GM23338 (cell line): ENCODE data around the gene RPS6KA5.

ENCODE experiments used
- CREB1 ChIP-seq: fragments of 250-450 bp; sonication (Bioruptor Pico); IDR thresholded peaks from 2 replicates; pipeline ENCODE4 v1.5.0; 2020; ENCODE audit warnings: low read depth, mild to moderate bottlenecking, moderate library complexity
- ETS1 ChIP-seq: IDR thresholded peaks from 2 replicates; pipeline ENCODE4 v1.6.1; 2016; ENCODE audit warnings: antibody characterized with exemption
- EZH2 ChIP-seq: fragments of 200-600 bp; sonication (generic); IDR thresholded peaks from one replicate; pipeline ENCODE4 v1.8.0; 2017; ENCODE audit warnings: antibody characterized with exemption, mild to moderate bottlenecking, low read depth; ENCODE audit not compliant: unreplicated experiment
- EZH2phosphoT487 ChIP-seq: fragments of 200-600 bp; sonication (generic); IDR thresholded peaks from one replicate; pipeline ENCODE4 v1.8.1; 2018; ENCODE audit warnings: antibody characterized with exemption; ENCODE audit not compliant: unreplicated experiment
- JUNB ChIP-seq: IDR thresholded peaks from one replicate; pipeline ENCODE4 v1.6.1; 2016; ENCODE audit warnings: antibody characterized with exemption; ENCODE audit not compliant: unreplicated experiment
- NANOG ChIP-seq: IDR thresholded peaks from 2 replicates; pipeline ENCODE4 v1.6.1; 2016; ENCODE audit warnings: antibody characterized with exemption, borderline replicate concordance
- POLR2AphosphoS5 ChIP-seq: IDR thresholded peaks from 2 replicates; pipeline ENCODE4 v1.6.1; 2016; ENCODE audit warnings: antibody characterized with exemption, low read depth
- STAT1 ChIP-seq: IDR thresholded peaks from one replicate; pipeline ENCODE4 v1.6.1; 2016; ENCODE audit warnings: antibody characterized with exemption; ENCODE audit not compliant: unreplicated experiment
- ZNF331 ChIP-seq: fragments of 250-450 bp; sonication (Bioruptor Pico); IDR thresholded peaks from 2 replicates; pipeline ENCODE4 v1.5.0; 2020; ENCODE audit warnings: low read depth, mild to moderate bottlenecking, moderate library complexity
- TF ChIP-seq, protein P1 (sequence below), 2 experiments: fragments of 200-600 bp in 1 of 2; sonication (generic) in 1 of 2; conservative IDR thresholded peaks; 2 replicates each; pipeline versions ENCODE4 v1.5.1 to v1.6.1; 2016 to 2017; ENCODE audit warnings: antibody characterized with exemption in 2 of 2, low read depth in 2 of 2, mild to moderate bottlenecking in 2 of 2, moderate library complexity in 1 of 2
- TF ChIP-seq, protein P2 (sequence below): IDR thresholded peaks from one replicate; pipeline ENCODE4 v1.6.1; 2018; ENCODE audit warnings: antibody characterized with exemption; ENCODE audit not compliant: unreplicated experiment
- TF ChIP-seq, protein P3 (sequence below): fragments of 250-450 bp; sonication (Bioruptor Pico); IDR thresholded peaks from 2 replicates; pipeline ENCODE4 v1.5.0; 2020; ENCODE audit warnings: mild to moderate bottlenecking, moderate library complexity

DNA sequence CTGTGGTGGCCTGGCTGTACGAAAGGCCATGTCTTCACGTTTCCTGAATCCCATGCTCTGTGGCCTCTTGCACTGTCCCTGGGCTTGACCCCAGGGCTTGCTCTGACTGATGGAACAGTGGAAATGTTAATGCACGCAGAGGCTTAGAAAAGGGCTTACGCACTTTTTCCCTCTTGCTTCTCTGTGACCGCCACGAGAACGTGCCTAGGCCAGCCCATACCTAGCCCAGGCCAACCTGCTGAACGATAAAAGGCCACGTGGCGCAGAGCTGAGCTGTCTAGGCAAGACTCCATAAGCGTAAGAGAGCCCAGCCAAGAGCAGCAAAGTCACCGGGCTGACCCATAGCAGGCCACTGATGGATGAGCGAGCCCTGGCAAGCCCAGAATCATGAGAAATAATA lies 262.5 kb downstream of the RPS6KA5 start:
- no peak for TF ChIP-seq POLR2AphosphoS5
- TF ChIP-seq, protein P1, sequence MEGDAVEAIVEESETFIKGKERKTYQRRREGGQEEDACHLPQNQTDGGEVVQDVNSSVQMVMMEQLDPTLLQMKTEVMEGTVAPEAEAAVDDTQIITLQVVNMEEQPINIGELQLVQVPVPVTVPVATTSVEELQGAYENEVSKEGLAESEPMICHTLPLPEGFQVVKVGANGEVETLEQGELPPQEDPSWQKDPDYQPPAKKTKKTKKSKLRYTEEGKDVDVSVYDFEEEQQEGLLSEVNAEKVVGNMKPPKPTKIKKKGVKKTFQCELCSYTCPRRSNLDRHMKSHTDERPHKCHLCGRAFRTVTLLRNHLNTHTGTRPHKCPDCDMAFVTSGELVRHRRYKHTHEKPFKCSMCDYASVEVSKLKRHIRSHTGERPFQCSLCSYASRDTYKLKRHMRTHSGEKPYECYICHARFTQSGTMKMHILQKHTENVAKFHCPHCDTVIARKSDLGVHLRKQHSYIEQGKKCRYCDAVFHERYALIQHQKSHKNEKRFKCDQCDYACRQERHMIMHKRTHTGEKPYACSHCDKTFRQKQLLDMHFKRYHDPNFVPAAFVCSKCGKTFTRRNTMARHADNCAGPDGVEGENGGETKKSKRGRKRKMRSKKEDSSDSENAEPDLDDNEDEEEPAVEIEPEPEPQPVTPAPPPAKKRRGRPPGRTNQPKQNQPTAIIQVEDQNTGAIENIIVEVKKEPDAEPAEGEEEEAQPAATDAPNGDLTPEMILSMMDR (conservative IDR thresholded peaks at IDR 0.05; ENCODE audit: low read depth in 2 of 2): no peak
- TF ChIP-seq EZH2: no peak
- no peak for TF ChIP-seq CREB1 (CRISPR knock-in tag)
- TF ChIP-seq JUNB: no peak
- TF ChIP-seq, protein P2, sequence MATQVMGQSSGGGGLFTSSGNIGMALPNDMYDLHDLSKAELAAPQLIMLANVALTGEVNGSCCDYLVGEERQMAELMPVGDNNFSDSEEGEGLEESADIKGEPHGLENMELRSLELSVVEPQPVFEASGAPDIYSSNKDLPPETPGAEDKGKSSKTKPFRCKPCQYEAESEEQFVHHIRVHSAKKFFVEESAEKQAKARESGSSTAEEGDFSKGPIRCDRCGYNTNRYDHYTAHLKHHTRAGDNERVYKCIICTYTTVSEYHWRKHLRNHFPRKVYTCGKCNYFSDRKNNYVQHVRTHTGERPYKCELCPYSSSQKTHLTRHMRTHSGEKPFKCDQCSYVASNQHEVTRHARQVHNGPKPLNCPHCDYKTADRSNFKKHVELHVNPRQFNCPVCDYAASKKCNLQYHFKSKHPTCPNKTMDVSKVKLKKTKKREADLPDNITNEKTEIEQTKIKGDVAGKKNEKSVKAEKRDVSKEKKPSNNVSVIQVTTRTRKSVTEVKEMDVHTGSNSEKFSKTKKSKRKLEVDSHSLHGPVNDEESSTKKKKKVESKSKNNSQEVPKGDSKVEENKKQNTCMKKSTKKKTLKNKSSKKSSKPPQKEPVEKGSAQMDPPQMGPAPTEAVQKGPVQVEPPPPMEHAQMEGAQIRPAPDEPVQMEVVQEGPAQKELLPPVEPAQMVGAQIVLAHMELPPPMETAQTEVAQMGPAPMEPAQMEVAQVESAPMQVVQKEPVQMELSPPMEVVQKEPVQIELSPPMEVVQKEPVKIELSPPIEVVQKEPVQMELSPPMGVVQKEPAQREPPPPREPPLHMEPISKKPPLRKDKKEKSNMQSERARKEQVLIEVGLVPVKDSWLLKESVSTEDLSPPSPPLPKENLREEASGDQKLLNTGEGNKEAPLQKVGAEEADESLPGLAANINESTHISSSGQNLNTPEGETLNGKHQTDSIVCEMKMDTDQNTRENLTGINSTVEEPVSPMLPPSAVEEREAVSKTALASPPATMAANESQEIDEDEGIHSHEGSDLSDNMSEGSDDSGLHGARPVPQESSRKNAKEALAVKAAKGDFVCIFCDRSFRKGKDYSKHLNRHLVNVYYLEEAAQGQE: no peak
- no peak for TF ChIP-seq NANOG
- TF ChIP-seq EZH2phosphoT487: no peak
- TF ChIP-seq ZNF331 (CRISPR knock-in tag): no peak
- no peak for TF ChIP-seq ETS1
- TF ChIP-seq, protein P3, sequence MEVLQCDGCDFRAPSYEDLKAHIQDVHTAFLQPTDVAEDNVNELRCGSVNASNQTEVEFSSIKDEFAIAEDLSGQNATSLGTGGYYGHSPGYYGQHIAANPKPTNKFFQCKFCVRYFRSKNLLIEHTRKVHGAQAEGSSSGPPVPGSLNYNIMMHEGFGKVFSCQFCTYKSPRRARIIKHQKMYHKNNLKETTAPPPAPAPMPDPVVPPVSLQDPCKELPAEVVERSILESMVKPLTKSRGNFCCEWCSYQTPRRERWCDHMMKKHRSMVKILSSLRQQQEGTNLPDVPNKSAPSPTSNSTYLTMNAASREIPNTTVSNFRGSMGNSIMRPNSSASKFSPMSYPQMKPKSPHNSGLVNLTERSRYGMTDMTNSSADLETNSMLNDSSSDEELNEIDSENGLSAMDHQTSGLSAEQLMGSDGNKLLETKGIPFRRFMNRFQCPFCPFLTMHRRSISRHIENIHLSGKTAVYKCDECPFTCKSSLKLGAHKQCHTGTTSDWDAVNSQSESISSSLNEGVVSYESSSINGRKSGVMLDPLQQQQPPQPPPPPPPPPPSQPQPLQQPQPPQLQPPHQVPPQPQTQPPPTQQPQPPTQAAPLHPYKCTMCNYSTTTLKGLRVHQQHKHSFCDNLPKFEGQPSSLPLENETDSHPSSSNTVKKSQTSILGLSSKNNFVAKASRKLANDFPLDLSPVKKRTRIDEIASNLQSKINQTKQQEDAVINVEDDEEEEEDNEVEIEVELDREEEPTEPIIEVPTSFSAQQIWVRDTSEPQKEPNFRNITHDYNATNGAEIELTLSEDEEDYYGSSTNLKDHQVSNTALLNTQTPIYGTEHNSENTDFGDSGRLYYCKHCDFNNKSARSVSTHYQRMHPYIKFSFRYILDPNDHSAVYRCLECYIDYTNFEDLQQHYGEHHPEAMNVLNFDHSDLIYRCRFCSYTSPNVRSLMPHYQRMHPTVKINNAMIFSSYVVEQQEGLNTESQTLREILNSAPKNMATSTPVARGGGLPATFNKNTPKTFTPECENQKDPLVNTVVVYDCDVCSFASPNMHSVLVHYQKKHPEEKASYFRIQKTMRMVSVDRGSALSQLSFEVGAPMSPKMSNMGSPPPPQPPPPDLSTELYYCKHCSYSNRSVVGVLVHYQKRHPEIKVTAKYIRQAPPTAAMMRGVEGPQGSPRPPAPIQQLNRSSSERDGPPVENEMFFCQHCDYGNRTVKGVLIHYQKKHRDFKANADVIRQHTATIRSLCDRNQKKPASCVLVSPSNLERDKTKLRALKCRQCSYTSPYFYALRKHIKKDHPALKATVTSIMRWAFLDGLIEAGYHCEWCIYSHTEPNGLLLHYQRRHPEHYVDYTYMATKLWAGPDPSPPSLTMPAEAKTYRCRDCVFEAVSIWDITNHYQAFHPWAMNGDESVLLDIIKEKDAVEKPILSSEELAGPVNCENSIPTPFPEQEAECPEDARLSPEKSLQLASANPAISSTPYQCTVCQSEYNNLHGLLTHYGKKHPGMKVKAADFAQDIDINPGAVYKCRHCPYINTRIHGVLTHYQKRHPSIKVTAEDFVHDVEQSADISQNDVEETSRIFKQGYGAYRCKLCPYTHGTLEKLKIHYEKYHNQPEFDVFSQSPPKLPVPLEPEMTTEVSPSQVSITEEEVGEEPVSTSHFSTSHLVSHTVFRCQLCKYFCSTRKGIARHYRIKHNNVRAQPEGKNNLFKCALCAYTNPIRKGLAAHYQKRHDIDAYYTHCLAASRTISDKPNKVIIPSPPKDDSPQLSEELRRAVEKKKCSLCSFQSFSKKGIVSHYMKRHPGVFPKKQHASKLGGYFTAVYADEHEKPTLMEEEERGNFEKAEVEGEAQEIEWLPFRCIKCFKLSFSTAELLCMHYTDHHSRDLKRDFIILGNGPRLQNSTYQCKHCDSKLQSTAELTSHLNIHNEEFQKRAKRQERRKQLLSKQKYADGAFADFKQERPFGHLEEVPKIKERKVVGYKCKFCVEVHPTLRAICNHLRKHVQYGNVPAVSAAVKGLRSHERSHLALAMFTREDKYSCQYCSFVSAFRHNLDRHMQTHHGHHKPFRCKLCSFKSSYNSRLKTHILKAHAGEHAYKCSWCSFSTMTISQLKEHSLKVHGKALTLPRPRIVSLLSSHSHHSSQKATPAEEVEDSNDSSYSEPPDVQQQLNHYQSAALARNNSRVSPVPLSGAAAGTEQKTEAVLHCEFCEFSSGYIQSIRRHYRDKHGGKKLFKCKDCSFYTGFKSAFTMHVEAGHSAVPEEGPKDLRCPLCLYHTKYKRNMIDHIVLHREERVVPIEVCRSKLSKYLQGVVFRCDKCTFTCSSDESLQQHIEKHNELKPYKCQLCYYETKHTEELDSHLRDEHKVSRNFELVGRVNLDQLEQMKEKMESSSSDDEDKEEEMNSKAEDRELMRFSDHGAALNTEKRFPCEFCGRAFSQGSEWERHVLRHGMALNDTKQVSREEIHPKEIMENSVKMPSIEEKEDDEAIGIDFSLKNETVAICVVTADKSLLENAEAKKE (CRISPR knock-in tag): no peak
- TF ChIP-seq STAT1: no peak
